ENCODE results near the gene PRM2.

GRCh38 chr16:11298143-11298900 lies 22.0 kb upstream of the PRM2 start:
- no peak for TF ChIP-seq RARB (CRISPR knock-in tag; IDR thresholded peaks at IDR 0.05)
- TF ChIP-seq ESRRG (CRISPR knock-in tag; IDR thresholded peaks at IDR 0.05), result no peak
- no peak for TF ChIP-seq TCF4 (CRISPR knock-in tag; IDR thresholded peaks at IDR 0.05; ENCODE audit: borderline replicate concordance)
- TF ChIP-seq GLIS3 (CRISPR knock-in tag; IDR thresholded peaks at IDR 0.05), result no peak
- TF ChIP-seq OSR1 (CRISPR knock-in tag; IDR thresholded peaks at IDR 0.05), result no peak
- no peak for TF ChIP-seq CSDC2 (CRISPR knock-in tag; IDR thresholded peaks at IDR 0.05)
- TF ChIP-seq CREB5 (CRISPR knock-in tag; IDR thresholded peaks at IDR 0.05; ENCODE audit: low read depth), result no peak
- TF ChIP-seq ARNTL (CRISPR knock-in tag; IDR thresholded peaks at IDR 0.05; ENCODE audit: borderline replicate concordance, low read depth), result no peak
- TF ChIP-seq ZNF565 (CRISPR knock-in tag; conservative IDR thresholded peaks at IDR 0.05; ENCODE audit: low read depth), result no peak
- no peak for TF ChIP-seq ZFP3 (CRISPR knock-in tag; IDR thresholded peaks at IDR 0.05)
- TF ChIP-seq ISL1 (CRISPR knock-in tag; IDR thresholded peaks at IDR 0.05), result no peak
- TF ChIP-seq, protein P1, sequence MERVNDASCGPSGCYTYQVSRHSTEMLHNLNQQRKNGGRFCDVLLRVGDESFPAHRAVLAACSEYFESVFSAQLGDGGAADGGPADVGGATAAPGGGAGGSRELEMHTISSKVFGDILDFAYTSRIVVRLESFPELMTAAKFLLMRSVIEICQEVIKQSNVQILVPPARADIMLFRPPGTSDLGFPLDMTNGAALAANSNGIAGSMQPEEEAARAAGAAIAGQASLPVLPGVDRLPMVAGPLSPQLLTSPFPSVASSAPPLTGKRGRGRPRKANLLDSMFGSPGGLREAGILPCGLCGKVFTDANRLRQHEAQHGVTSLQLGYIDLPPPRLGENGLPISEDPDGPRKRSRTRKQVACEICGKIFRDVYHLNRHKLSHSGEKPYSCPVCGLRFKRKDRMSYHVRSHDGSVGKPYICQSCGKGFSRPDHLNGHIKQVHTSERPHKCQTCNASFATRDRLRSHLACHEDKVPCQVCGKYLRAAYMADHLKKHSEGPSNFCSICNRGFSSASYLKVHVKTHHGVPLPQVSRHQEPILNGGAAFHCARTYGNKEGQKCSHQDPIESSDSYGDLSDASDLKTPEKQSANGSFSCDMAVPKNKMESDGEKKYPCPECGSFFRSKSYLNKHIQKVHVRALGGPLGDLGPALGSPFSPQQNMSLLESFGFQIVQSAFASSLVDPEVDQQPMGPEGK (CRISPR knock-in tag; IDR thresholded peaks at IDR 0.05; ENCODE audit: borderline replicate concordance), result no peak
- no peak for TF ChIP-seq ZNF8 (CRISPR knock-in tag; IDR thresholded peaks at IDR 0.05)

All from SK-N-SH treated with all-trans-retinoic acid at 6 μM for 48 hours (cell line).